ENCODE data around the gene MREG.

Gene MREG, protein sequence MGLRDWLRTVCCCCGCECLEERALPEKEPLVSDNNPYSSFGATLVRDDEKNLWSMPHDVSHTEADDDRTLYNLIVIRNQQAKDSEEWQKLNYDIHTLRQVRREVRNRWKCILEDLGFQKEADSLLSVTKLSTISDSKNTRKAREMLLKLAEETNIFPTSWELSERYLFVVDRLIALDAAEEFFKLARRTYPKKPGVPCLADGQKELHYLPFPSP

DNA sequence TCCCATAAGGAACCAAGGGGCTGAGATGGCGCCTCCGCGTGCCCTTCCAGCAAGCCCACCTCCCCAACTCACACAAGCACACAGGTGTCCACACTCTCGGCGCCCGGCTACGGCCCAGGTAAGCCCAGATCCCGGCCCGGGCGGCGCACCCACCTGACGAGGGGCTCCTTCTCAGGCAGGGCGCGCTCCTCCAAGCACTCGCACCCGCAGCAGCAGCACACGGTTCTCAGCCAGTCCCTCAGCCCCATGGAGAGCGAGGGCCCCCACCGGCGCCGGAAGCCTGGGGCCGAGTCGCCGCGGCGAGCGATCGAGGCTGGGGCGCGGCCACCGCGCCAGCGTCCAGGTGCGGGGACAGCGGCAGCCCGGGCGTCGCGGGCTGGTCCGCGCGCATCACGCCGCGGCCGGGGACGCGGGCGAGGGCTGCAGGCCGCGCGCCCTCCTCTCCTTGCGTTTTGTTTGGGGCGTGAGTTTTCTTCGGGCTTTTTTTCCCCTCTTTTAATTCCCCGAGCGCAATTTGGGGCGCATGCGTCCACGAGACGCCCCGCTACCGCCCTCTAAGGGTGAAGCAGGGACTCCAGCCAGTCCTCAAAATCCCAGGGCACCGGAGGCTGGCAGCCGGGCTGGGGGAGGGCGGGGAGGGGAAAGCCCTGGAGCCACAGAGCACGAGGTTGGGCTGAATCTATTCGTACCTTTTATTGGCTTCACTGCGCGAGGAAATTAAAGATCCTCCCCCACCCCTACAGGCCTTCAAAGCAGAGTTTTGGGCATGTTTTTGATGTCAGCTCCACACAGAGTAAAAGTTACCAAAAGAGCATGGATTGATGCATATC lies at the start of gene MREG:
MREG (minus strand) TSS at position 472 of the 830 bp plus-strand sequence; CDS start at position 248, 224 bp downstream.
- peak; percentile 73 for DNase-seq (ENCODE audit: low read depth)

GRCh38 chr2:216059233-216059834 lies 46.0 kb upstream of the MREG start:
- DNase-seq (ENCODE audit: low read depth), result no peak

- peak; percentile 33 for DNase-seq (ENCODE audit: low read depth)
Measured at GRCh38 chr2:216057688-216058193, 44.4 kb upstream of the MREG start.

DNA sequence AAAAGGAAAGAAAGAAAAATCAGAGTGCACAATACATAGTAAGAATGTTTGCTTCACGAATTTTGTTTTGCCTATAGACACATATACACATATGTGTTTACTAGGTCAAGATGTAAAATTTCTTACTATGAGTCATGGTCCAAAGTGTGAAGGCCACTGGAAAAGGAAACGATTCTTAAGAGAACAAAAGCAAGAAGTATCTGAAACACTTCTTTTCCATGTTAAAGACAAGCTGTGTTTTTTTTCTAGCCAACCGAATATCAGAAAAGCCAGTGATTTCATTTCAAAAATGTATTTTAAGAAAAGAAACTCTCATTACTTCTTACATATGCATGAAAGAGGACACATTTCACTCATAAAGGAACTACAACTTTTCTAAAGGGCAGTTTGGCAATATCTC lies 43.4 kb upstream of the MREG start:
- no peak for DNase-seq (ENCODE audit: low read depth)

DNA sequence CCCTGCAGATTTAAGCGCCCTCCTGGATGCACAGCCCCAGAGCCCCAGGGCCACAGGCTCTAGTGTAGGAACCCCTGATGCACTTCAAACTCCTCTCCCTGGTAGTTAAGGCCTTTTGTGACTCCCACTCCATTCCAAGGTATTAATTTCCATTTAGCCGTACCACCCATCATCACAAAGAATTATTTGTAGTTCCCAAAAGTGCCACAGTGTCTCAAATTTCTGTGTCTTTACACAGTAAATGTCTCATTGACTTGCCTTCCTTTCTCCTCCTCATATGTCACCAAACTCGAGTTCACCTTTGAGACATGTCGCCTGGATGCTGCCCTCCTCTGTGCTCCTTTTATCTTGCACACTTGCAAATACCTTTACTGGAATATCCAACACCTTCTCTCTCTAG lies 42.3 kb upstream of the MREG start:
- no peak for DNase-seq (ENCODE audit: low read depth)

GRCh38 chr2:216052420-216052819 lies 39.1 kb upstream of the MREG start:
- DNase-seq (ENCODE audit: low read depth), result no peak

DNA sequence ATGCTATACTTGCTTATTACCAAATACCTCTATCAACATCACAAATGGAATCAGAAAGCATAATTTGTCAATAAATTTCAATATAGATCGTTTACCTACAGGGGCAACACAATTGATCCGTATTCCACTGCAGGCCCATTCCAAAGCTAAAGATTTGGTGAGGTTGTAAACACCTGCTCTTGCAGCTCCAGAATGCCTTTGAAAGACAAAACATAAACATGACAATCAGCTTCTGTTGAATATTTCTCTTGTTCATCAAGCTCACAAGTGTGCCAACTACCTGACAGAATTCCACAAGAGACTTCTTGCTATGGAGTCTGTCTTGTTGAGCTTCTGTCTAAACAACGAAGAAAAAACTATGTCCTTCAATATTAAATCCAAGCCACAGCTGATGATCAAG lies 38.0 kb upstream of the MREG start:
- DNase-seq (ENCODE audit: low read depth), result no peak

DNA sequence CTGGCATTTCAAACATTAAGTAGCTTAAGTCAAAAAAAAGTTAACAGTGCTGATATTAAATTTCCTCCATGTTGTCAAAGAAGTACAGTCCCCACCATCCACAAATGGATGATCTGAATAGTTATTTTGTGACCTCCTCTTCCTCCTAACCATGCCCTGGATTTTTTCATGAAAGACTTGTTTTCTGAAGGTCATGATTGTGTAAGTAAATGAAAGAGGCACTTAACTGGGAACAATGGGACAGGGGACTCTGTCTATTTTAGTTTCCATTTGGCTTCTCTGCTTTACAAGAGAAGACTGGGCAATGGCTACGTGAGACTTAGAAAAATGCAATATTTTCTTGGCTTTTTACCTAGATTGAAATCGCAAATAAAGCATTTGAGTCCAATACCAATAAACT lies 36.1 kb upstream of the MREG start:
- no peak for DNase-seq (ENCODE audit: low read depth)

DNA sequence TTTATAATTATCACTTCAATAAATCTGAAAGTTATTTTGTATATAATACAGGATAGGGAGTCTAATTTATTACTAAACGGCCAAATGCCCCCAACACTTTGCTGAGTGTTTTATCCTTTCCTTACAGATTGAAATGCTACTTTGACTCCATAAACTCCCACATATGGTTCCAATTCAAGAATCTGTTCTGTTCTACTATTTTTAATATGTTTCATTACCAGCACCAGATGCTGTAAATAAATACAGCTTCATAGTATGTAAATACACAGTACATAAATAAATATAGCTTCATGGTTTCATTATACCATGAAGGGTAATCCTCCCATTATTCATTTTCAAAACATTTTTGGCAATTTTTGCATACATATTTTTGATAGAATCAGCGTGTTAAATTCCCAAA lies 34.0 kb upstream of the MREG start:
- DNase-seq (ENCODE audit: low read depth), result no peak

- DNase-seq (ENCODE audit: low read depth), result no peak
Measured at GRCh38 chr2:216044883-216045486, 31.6 kb upstream of the MREG start.

DNA sequence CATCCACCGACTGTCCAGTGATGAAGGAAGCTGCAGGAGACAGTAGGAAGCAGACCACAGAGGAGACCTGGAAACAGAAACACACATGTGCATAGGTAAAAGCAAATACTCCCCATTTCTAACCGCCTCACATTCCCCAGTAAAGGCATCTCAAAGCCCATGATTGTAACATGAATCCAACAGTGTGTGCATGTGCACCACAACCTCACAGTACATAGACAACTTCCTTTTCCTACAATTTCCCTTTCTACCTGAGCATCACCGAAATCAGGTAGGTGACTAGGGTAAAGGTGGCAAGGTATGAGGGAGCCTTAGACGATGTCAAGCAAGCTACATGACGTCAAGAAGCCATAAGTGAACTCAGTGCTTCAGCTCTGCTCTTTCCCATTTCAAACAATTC lies 30.6 kb upstream of the MREG start:
- DNase-seq (ENCODE audit: low read depth), result no peak

GRCh38 chr2:216041438-216041837 lies 28.1 kb upstream of the MREG start:
- no peak for DNase-seq (ENCODE audit: low read depth)

DNA sequence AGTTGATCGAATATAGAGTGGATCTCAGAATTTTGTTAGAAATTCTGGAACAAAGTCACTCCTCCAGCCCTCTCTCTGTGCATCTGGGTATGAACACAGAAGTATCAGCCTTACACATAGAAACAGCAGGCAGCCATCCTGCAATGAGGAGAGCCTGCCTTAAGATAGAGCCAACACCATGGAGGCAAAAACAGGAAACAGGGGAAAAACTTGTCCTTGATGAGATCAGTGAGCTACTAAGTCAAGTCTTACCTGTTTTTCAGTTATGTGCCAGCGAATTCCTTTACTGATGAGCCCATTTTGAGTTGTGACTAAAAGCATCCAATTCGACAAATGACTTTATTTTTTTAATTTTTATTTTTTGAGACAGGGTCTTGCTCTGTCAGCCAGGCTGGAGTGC lies 26.6 kb upstream of the MREG start:
- DNase-seq (ENCODE audit: low read depth), result no peak

- DNase-seq (ENCODE audit: low read depth), result peak; percentile 42
Measured at GRCh38 chr2:216034065-216034464, 20.7 kb upstream of the MREG start.

DNA sequence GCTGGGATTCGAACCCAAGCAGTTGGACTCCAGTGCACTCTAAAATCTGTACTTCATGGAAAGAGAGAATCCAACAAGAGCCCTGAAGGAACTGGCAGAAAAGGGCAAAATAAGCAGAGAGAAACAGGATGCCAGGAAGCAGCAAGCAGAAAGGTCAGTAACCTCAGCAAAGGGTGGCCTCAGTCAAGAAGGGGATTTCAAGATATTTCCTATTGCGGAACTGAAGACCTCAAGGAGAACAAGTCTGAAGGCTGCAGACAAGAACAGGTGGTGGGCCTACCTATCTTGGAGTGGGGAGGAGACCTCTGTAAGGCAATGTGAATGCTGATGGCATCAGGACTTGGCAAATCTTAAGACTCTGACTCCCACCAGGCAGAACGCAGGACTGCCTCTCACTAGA lies 20.1 kb upstream of the MREG start:
- no peak for DNase-seq (ENCODE audit: low read depth)

DNA sequence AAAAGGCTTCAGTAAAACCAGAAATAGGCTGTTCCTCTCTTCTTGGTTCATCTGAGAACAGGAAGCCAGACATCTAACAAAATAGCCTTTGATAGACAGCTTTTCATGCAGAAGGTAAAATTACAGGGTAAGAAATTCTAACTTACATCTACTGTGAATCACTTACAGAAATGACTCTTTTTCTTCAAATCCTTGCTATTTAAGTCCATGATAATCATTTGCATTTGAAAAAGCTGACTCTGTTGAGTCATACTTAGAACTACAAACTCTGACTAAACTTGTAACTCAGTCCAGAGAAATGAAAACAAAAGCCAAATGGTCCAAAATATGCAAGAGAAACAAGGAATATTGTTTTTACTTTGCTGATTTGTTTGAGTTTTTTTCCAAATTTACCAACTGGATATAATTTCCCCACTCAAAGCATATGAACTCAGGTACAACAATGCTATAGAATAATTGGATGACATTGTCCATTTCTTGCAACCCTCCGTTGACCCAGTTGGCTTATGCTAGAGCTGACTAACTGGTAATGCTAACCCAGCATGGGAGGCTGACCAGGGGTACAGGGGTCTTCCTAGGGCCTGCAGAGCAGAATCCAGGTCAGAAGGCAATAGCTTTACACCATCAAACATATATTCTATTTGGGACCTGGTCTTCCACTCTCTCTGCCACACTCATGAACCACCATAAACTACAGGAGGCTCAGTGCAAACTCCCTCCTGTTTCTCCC lies 18.8 kb upstream of the MREG start:
- no peak for DNase-seq (ENCODE audit: low read depth)

DNA sequence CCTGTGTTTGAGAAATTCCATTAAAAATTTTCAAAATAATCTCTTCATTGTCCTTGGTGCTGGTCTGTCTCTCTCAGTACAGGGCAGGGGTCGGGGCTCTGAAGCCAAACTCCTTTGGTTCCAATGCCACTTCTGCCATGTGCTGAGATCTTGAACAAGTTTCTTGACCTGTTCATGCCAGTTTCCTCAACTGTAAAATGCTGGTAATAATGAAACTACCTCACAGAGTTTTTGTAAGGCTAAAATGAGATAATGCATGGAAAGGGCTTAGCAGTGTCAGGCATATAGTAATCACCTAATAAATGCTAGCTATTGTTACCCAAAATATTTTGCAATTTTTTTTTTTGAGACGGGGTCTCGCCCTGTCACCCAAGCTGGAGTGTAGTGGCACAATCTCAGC lies 16.9 kb upstream of the MREG start:
- no peak for DNase-seq (ENCODE audit: low read depth)

- no peak for DNase-seq (ENCODE audit: low read depth)
Measured at GRCh38 chr2:216029416-216030129, 16.2 kb upstream of the MREG start.

DNA sequence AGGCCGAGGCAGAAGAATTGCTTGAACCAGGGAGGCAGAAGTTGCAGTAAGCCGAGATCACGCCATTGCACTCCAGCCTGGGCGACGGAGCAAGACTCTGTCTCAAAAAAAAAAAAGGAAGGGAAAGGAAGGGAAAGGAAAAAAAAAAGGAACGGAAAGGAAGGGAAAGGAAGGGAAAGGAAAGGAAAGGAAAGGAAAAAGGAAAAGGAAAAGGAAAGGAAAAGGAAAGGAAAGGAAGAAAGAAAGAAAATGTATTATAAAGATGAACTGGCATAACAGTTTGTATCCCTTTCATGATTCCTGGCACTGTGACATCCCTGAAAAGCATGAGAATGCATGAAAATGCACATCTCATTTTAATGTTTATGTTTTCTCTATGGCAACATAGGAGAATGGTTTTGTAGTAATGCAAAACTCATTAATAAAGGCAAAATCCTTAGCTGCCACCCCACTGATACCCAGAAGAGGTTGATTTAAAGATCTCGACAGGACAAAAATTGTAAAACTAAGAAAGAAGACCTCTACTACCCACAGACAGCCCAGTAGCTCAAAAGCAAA lies 11.5 kb upstream of the MREG start:
- DNase-seq (ENCODE audit: low read depth), result no peak

DNA sequence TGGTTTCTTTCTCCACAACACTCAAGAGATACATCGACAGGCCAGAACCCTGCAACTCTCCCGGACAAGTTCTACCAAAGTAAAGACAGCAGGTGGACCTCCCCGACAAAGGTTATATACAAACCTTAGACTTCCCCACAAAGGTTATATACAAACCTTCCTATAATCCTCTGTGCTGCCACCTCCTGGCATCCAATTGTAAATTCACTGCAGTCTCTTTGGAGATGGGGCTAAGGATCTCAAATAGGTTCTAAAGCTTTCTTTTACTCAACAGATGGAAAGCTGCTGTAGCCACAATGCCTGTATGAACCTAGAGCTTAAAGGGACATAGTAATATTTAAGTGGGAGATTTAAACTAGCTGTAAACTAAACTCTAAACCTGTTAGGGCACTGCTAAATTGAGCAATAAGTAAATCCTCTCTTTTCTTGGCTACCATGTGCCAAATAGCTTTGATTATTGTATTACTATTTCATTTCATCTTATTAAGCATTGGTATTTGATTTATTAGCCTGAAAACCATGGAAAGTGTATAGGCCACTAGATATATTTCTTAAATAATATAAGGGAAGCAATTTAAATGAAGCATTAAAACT lies 9.8 kb upstream of the MREG start:
- DNase-seq (ENCODE audit: low read depth), result no peak

Data from stimulated activated CD8-positive, alpha-beta memory T cell treated with anti-CD3 and anti-CD28 coated beads, Interleukin-12 subunit alpha, Interleukin-12 subunit beta, amount 100 ng/mL, for 4 hours (primary cell).